Spleen (tissue), 7 donors: ENCODE results near the gene ARHGAP22.

ENCODE experiments used
- POLR2A ChIP-seq, 3 donors: fragments of 450-650 bp; IDR thresholded peaks; one replicate each; pipeline ENCODE4 v1.5.1; 2017; ENCODE audit warnings: antibody characterized with exemption in 3 of 3, mild to moderate bottlenecking in 1 of 3
- TF ChIP-seq, protein P1 (sequence below), 11 experiments: fragments of 200-600 bp in 7 of 11; fragments of 450-650 bp in 4 of 11; sonication (generic) in 4 of 11; IDR thresholded peaks in 8 of 11; conservative IDR thresholded peaks in 3 of 11; 1 replicate in 7 of 11; 2 replicates in 4 of 11; pipeline versions ENCODE4 v1.4.0 to v1.8.0; 2016 to 2021; ENCODE audit warnings: antibody characterized with exemption in 11 of 11, inconsistent platforms in 4 of 11, mild to moderate bottlenecking in 1 of 11
- donor health status: DM: no; HTN: no; CAD: no; lungs with moderate emphysema.
- donor health status: DM: no; HTN: no; CAD: no.
- donor health status: DM: no; HTN: no; CAD: no.

DNA sequence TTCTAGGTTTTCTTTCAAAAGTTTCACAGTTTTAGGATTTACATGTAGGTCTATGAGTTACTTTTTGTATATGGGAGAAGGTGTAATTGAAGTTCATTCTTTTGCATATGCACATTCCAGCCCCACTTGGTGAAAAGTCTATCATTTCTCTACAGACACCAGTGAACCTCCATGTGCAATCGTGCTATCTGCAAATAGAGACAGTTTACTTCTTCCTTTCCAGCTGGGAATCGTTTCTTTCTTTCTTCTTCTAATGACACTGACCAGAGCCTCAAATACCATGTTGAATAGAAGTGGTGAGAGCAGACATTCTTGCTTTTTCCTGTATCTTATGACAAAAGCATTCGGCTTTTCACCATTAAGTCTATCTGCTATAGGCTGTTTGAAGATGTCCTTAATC, 122.7 kb downstream of the ARHGAP22 start:
- TF ChIP-seq POLR2A (IDR thresholded peaks at IDR 0.05): no peak
- TF ChIP-seq, protein P1, sequence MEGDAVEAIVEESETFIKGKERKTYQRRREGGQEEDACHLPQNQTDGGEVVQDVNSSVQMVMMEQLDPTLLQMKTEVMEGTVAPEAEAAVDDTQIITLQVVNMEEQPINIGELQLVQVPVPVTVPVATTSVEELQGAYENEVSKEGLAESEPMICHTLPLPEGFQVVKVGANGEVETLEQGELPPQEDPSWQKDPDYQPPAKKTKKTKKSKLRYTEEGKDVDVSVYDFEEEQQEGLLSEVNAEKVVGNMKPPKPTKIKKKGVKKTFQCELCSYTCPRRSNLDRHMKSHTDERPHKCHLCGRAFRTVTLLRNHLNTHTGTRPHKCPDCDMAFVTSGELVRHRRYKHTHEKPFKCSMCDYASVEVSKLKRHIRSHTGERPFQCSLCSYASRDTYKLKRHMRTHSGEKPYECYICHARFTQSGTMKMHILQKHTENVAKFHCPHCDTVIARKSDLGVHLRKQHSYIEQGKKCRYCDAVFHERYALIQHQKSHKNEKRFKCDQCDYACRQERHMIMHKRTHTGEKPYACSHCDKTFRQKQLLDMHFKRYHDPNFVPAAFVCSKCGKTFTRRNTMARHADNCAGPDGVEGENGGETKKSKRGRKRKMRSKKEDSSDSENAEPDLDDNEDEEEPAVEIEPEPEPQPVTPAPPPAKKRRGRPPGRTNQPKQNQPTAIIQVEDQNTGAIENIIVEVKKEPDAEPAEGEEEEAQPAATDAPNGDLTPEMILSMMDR (IDR thresholded peaks at IDR 0.05 in 8 of 11, conservative IDR thresholded peaks at IDR 0.05 in 3 of 11): no peak
